AG04450 (cell line): ENCODE data around the gene ZNF358. TPM values are rescaled to one million over a fixed set of nuclear protein-coding genes. Genes with fewer than 3 reads are reported as not detected.

ENCODE experiments used
- CTCF ChIA-PET: fragments of 300-600, 350-600 bp; formaldehyde crosslinking; extraction: SDS; loops from one replicate; lab custom pipeline; 2022; ENCODE audit warnings: antibody characterized with exemption, inconsistent platforms; lab: Charles Lee
- POLR2A ChIA-PET: fragments of 350-600 bp; formaldehyde crosslinking; extraction: SDS; loops from one replicate; lab custom pipeline; 2021; ENCODE audit warnings: antibody characterized with exemption, inconsistent platforms; lab: Yijun Ruan, JAX
- DNase-seq: peaks from one replicate; pipeline ENCODE4 v3.0.0-alpha.2; 2011; ENCODE audit warnings: low read depth, low spot score
- H3K27ac ChIP-seq: one replicate; pipeline ENCODE4 v1.5.1; 2012; ENCODE audit warnings: low read depth, low read length, control low read depth
- H3K27me3 ChIP-seq: one replicate; pipeline ENCODE4 v1.6.0; 2012; ENCODE audit warnings: low read length; ENCODE audit not compliant: control insufficient read depth, insufficient read depth
- H3K4me3 ChIP-seq: 2 replicates; pipeline ENCODE4 v1.5.1; 2011; ENCODE audit warnings: mild to moderate bottlenecking, low read depth, low read length, control low read depth
- H3K9me3 ChIP-seq: 2 replicates; pipeline ENCODE4 v1.5.1; 2012; ENCODE audit warnings: low read length; ENCODE audit not compliant: control insufficient read depth, insufficient read depth
- CTCF ChIP-seq: IDR thresholded peaks from 2 replicates; pipeline ENCODE4 v1.5.1; 2011; ENCODE audit warnings: low read depth, low read length, control low read depth, inconsistent platforms
- polyA plus RNA-seq: library from polyadenylated mRNA; depleted of rRNA; stranded (reverse); fragments of >200 nt; gene quantifications from 2 replicates; pipeline ENCODE4 v1.2.3, GENCODE V29; 2011

Gene ZNF358
- polyA plus RNA-seq, 1 experiment: 20.7 TPM

GRCh38 chr19:7506385-7507328, 9.2 kb upstream of the ZNF358 start:
- Histone ChIP-seq H3K27me3 (peaks cover 9% of the 10 kb centered on the region), H3K4me3 (no peak overlapping the region), H3K27ac (no peak overlapping the region), H3K9me3 (peaks cover 9% of the 10 kb centered on the region; the same call in 1 of the 2 replicates)
- CTCF ChIA-PET: interaction anchor here (0.6 kb wide), 1 partner anchor 1075 kb away, joined by 5 read pairs; no protein-coding TSS in a partner anchor
- no peak for TF ChIP-seq CTCF
- DNase-seq: no peak
- POLR2A ChIA-PET: interaction anchor here (1.4 kb wide), 1 partner anchor 9 kb away, joined by 6 read pairs; the partner anchor contains the start of gene ZNF358

- Histone ChIP-seq H3K27me3 (peaks cover 3% of the 10 kb centered on the region), H3K9me3 (peaks cover 9% of the 10 kb centered on the region; the same call in 1 of the 2 replicates), H3K27ac (no peak overlapping the region), H3K4me3 (no peak overlapping the region)
- peak; percentile 37 for DNase-seq
- ChIA-PET CTCF (no interaction called here), POLR2A (no interaction called here)
- TF ChIP-seq CTCF: no peak
Measured at GRCh38 chr19:7507884-7508283, 8.0 kb upstream of the ZNF358 start.

GRCh38 chr19:7509625-7510024, 6.3 kb upstream of the ZNF358 start:
- no peak overlapping the region for H3K27ac ChIP-seq
- no peak for TF ChIP-seq CTCF
- no peak overlapping the region for H3K4me3 ChIP-seq
- ChIA-PET POLR2A (no interaction called here), CTCF (interaction anchor here (1.8 kb wide), 1 partner anchor 59 kb away, joined by 7 read pairs; no protein-coding TSS in a partner anchor)
- no peak for DNase-seq
- H3K27me3 ChIP-seq: no peaks in the 10 kb centered on the region
- peaks cover 9% of the 10 kb centered on the region; the same call in 1 of the 2 replicates for H3K9me3 ChIP-seq

- Histone ChIP-seq H3K4me3 (no peak overlapping the region), H3K27me3 (no peaks in the 10 kb centered on the region), H3K9me3 (peaks cover 6% of the 10 kb centered on the region; the same call in 1 of the 2 replicates), H3K27ac (no peak overlapping the region)
- DNase-seq: no peak
- TF ChIP-seq CTCF: no peak
- POLR2A ChIA-PET: no interaction called here
- CTCF ChIA-PET: no interaction called here
Measured at GRCh38 chr19:7512400-7512851, 3.5 kb upstream of the ZNF358 start.
